AG04449 (cell line): ENCODE data around the gene PCNT.

Source experiments
- CTCF ChIA-PET: fragments of 350-600 bp; formaldehyde crosslinking; extraction: SDS; loops from one replicate; lab custom pipeline; 2021; ENCODE audit warnings: antibody characterized with exemption; lab: Yijun Ruan, JAX
- POLR2A ChIA-PET: fragments of 400-600, 350-600 bp; formaldehyde crosslinking; extraction: SDS; loops from one replicate; lab custom pipeline; 2020; ENCODE audit warnings: antibody characterized with exemption, inconsistent platforms; lab: Yijun Ruan, JAX
- DNase-seq: peaks from one replicate; pipeline ENCODE4 v3.0.0-alpha.2; 2010; ENCODE audit warnings: low read depth, low spot score
- H3K4me3 ChIP-seq: 2 replicates; pipeline ENCODE4 v1.5.1; 2011; ENCODE audit warnings: low read depth, mild to moderate bottlenecking, control low read depth, low read length
- TF ChIP-seq, protein P1 (sequence below): IDR thresholded peaks from one replicate; pipeline ENCODE4 v1.5.1; 2011; ENCODE audit warnings: mild to moderate bottlenecking, moderate library complexity, low read length, control low read depth, inconsistent platforms; ENCODE audit not compliant: insufficient read depth; ENCODE audit errors: missing control alignments

PCNT gene

DNA sequence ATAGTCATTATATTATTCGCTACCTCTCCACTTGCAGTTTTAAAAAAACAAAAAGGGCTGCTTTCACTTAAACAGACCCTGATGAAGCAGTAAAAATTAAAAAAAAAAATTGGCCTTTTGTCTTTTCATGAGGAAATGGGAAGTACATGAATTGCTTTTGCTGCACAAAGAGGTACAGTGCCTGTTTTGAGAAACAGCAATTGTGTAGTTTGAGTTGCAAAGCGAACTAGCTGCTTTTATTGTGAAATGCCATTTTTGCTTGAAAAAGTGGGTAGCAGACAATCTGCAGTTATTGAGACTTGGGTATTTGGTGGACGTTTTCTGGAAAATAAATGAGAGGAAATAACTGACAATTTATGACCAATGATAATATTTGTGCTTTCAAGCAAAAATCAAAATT lies 141.7 kb downstream of the PCNT start:
- POLR2A ChIA-PET, result no interaction called here
- no peak overlapping the region for H3K4me3 ChIP-seq
- CTCF ChIA-PET, result no interaction called here
- no peak for DNase-seq
- TF ChIP-seq, protein P1, sequence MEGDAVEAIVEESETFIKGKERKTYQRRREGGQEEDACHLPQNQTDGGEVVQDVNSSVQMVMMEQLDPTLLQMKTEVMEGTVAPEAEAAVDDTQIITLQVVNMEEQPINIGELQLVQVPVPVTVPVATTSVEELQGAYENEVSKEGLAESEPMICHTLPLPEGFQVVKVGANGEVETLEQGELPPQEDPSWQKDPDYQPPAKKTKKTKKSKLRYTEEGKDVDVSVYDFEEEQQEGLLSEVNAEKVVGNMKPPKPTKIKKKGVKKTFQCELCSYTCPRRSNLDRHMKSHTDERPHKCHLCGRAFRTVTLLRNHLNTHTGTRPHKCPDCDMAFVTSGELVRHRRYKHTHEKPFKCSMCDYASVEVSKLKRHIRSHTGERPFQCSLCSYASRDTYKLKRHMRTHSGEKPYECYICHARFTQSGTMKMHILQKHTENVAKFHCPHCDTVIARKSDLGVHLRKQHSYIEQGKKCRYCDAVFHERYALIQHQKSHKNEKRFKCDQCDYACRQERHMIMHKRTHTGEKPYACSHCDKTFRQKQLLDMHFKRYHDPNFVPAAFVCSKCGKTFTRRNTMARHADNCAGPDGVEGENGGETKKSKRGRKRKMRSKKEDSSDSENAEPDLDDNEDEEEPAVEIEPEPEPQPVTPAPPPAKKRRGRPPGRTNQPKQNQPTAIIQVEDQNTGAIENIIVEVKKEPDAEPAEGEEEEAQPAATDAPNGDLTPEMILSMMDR, result no peak

DNA sequence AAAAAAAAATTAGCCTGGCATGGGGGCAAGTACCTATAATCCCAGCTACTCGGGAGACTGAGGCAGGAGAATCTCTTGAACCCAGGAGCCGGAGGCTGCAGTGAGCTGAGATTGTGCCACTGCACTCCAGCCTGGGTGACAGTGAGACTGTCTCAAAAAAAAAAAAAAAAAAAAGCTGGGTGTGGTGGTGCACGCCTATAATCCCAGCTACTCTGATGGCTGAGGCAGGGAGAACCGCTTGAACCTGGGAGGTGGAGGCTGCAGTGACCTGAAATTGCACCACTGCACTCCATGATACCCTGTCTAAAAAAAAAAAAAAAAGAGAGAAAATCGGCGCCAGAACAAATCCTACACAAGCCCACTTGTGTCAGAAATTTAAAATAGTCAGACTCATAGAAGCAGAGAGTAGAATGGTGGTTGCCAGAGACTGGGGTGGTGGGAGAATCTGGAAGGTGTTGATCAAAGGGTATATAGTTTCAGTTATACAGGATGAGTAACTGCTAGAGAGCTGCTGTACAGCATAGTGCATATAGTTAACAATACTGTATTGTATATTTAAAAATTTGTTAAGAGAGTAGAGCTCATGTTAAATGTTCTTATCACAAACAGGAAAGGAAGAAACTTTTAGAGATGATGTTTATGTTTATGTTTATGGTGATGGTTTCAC lies 144.3 kb downstream of the PCNT start:
- DNase-seq, result no peak
- ChIA-PET POLR2A (no interaction called here), CTCF (no interaction called here)
- no peak overlapping the region for H3K4me3 ChIP-seq
- TF ChIP-seq, protein P1, result no peak

DNA sequence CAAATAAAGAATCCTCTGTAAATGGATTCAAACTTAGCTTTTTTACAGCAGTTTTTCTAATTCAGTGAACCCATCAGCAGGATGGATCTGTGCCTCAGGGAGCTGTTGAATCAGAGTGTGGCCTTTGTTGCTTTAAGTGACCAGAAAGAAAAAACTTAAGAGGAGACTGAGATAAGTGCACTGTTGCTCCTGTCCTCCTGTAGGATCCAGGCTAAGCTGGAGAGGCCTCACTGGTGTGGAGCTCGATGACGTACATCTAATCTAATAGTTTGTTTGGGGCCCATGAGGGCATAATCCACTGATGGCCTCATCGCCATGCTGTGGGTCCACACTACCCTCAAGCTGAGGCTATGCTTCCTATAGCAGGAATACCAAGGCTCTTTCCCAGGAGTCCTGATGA lies 145.3 kb downstream of the PCNT start:
- DNase-seq, result no peak
- POLR2A ChIA-PET, result no interaction called here
- no peak overlapping the region for H3K4me3 ChIP-seq
- TF ChIP-seq, protein P1, result no peak
- CTCF ChIA-PET, result no interaction called here

DNA sequence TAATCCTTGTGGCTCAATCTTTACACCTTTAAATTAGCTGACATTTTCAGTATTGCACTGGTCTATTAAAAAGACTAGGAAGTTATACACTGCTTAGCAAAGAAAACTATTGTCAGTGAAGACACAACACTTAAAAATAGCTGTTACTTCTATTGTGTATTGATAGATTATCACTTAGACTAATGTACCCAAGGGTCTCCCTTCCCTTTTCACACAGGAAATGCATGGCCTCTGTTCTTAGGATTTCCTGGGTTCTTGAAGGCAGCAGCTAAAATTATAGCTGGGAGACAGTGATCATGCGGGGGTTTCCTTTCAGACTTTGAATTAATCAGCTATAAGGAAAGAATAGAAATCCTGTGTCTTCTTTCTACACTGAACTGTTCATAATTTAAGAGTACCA lies 147.6 kb downstream of the PCNT start:
- ChIA-PET POLR2A (no interaction called here), CTCF (interaction anchor here (1.0 kb wide), 1 partner anchor 11 kb away, joined by 3 read pairs; no protein-coding TSS in a partner anchor)
- TF ChIP-seq, protein P1, result no peak
- H3K4me3 ChIP-seq, result no peak overlapping the region
- no peak for DNase-seq

DNA sequence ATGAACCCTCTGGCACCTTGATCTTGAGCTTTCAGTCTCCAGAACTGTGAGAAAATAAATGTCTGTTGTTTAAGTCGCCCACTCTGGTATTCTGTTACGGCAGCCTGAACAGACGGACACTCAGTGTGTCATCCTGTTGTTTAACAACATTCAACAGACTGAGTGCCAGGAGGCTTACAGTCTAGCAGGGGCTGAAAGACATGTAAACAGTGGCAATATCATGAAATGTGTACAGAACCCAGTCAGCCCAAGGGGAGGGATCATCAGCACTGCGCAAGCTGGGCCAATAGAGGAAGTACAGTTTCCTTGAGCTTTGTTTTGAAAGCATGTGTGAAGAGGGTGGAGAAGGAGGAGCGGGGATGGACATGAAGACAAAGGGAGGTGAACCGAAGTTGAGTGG lies 148.3 kb downstream of the PCNT start:
- CTCF ChIA-PET, result no interaction called here
- no peak for DNase-seq
- POLR2A ChIA-PET, result no interaction called here
- TF ChIP-seq, protein P1, result no peak
- no peak overlapping the region for H3K4me3 ChIP-seq

DNA sequence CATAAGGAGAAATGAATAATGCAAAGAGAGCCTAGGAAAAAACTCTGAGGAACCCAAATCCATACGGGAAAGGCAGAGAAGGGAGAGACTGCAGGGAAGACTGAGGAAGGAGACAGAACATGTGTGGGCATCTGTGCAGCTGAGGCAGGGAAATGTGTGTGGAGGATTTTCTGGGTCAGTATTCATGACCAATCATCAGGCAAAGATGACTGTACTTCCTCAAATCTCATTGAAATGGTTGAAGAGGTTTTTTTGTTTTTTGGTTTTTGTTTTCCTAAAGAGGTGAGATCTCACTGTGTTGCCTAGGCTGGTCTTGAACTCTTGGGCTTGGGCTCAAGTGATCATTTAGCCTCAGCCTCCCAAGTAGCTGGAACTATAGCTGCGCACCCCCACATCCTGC lies 150.4 kb downstream of the PCNT start:
- TF ChIP-seq, protein P1, result no peak
- ChIA-PET CTCF (interaction anchor here (0.8 kb wide), 1 partner anchor 12 kb away, joined by 3 read pairs; no protein-coding TSS in a partner anchor), POLR2A (no interaction called here)
- no peak for DNase-seq
- no peak overlapping the region for H3K4me3 ChIP-seq
